Neuronal stem cell (in vitro differentiated cells): Measurements from ENCODE around the gene ZMYM2.

Experiments
- DNase-seq: peaks from one replicate; pipeline ENCODE4 v3.0.0-alpha.2; 2013; ENCODE audit warnings: low spot score
- H2AFZ ChIP-seq: one replicate; pipeline ENCODE4 v1.6.1; 2013; ENCODE audit warnings: mild to moderate bottlenecking, low read length, inconsistent platforms
- H2AK5ac ChIP-seq: 2 replicates; pipeline ENCODE4 v1.6.1; 2013; ENCODE audit warnings: low read depth, mild to moderate bottlenecking, inconsistent platforms, low read length, moderate library complexity, mixed read lengths
- H2BK120ac ChIP-seq: 2 replicates; pipeline ENCODE4 v1.6.1; 2013; ENCODE audit warnings: low read depth, mild to moderate bottlenecking, inconsistent platforms, low read length, moderate library complexity, mixed read lengths
- H2BK12ac ChIP-seq: one replicate; pipeline ENCODE4 v1.6.1; 2013; ENCODE audit warnings: low read length, inconsistent platforms
- H2BK15ac ChIP-seq: 2 replicates; pipeline ENCODE4 v1.6.1; 2013; ENCODE audit warnings: mild to moderate bottlenecking, low read length, inconsistent platforms, mixed read lengths
- H2BK5ac ChIP-seq: one replicate; pipeline ENCODE4 v1.6.1; 2013; ENCODE audit warnings: inconsistent platforms, mild to moderate bottlenecking, low read length, moderate library complexity
- H3K14ac ChIP-seq: one replicate; pipeline ENCODE4 v1.6.1; 2013; ENCODE audit warnings: low read length, inconsistent platforms
- H3K18ac ChIP-seq: 2 replicates; pipeline ENCODE4 v1.6.1; 2013; ENCODE audit warnings: low read length, inconsistent platforms
- H3K23ac ChIP-seq: 2 replicates; pipeline ENCODE4 v1.6.1; 2013; ENCODE audit warnings: low read depth, mild to moderate bottlenecking, mixed read lengths, low read length, inconsistent platforms; ENCODE audit not compliant: poor library complexity
- H3K27ac ChIP-seq: replicated peaks from 3 replicates; pipeline ENCODE4 v1.5.1; 2013; ENCODE audit warnings: low read length, inconsistent platforms
- H3K27me3 ChIP-seq, 3 experiments: 2 replicates each; pipeline ENCODE4 v1.6.1; 2013; ENCODE audit warnings: low read length in 3 of 3, mild to moderate bottlenecking in 2 of 3, inconsistent platforms in 1 of 3, low read depth in 1 of 3, mixed read lengths in 1 of 3, moderate library complexity in 1 of 3; ENCODE audit not compliant: control insufficient read depth in 3 of 3, insufficient read depth in 3 of 3
- H3K36me3 ChIP-seq, 2 donors: replicated peaks in 1 of 2; 2 replicates each; pipeline ENCODE4 v1.6.1; 2013; ENCODE audit warnings: low read length in 2 of 2; ENCODE audit not compliant: control insufficient read depth in 2 of 2, insufficient read depth in 2 of 2
- H3K4ac ChIP-seq: 2 replicates; pipeline ENCODE4 v1.6.1; 2013; ENCODE audit warnings: inconsistent platforms, mild to moderate bottlenecking, low read length, moderate library complexity
- H3K4me1 ChIP-seq, 2 donors: 1 replicate in 1 of 2; 2 replicates in 1 of 2; pipeline ENCODE4 v1.6.1; 2013; ENCODE audit warnings: low read length in 2 of 2, low read depth in 1 of 2; ENCODE audit not compliant: control insufficient read depth in 2 of 2, insufficient read depth in 1 of 2
- H3K4me2 ChIP-seq: one replicate; pipeline ENCODE4 v1.6.1; 2013; ENCODE audit warnings: mild to moderate bottlenecking, low read length, inconsistent platforms; ENCODE audit not compliant: insufficient read depth, poor library complexity, severe bottlenecking
- H3K4me3 ChIP-seq, 2 donors: 2 replicates each; pipeline ENCODE4 v1.5.1; 2013; ENCODE audit warnings: low read length in 2 of 2, mild to moderate bottlenecking in 2 of 2, inconsistent platforms in 1 of 2, moderate library complexity in 1 of 2
- H3K79me1 ChIP-seq: one replicate; pipeline ENCODE4 v1.6.1; 2013; ENCODE audit warnings: low read depth, mild to moderate bottlenecking, inconsistent platforms, low read length, moderate library complexity
- H3K9ac ChIP-seq: one replicate; pipeline ENCODE4 v1.6.1; 2013; ENCODE audit warnings: mild to moderate bottlenecking, low read depth, low read length, inconsistent platforms; ENCODE audit not compliant: poor library complexity
- H3K9me3 ChIP-seq, 2 donors: replicated peaks in 1 of 2; 2 replicates each; pipeline versions ENCODE3 to v1.6.1; 2013; ENCODE audit warnings: low read length in 2 of 2, mild to moderate bottlenecking in 2 of 2, inconsistent platforms in 1 of 2, low read depth in 1 of 2, mixed read lengths in 1 of 2, moderate library complexity in 1 of 2; ENCODE audit not compliant: control insufficient read depth in 2 of 2, insufficient read depth in 1 of 2
- H4K8ac ChIP-seq: one replicate; pipeline ENCODE4 v1.6.1; 2013; ENCODE audit warnings: low read depth, mild to moderate bottlenecking, inconsistent platforms, low read length, moderate library complexity
- H4K91ac ChIP-seq: one replicate; pipeline ENCODE4 v1.6.1; 2013; ENCODE audit warnings: low read length, low read depth, mild to moderate bottlenecking, inconsistent platforms; ENCODE audit not compliant: poor library complexity
- WGBS, 2 donors: extraction: QIAGEN DNeasy Blood & Tissue Kit; methylation state at CpG; one replicate each; pipeline ENCODE4 v1.1.7; 2013; ENCODE audit warnings: missing lambda C conversion rate in 2 of 2, mixed read lengths in 1 of 2; ENCODE audit not compliant: insufficient read length in 2 of 2, insufficient replicate concordance in 1 of 2; ENCODE audit errors: extremely low coverage in 2 of 2; 5-methylcytosine and 5-hydroxymethylcytosine counted together

The ZMYM2 gene

GRCh38 chr13:20054586-20054985 lies 96.1 kb downstream of the ZMYM2 start:
- H3K36me3 ChIP-seq, result peaks cover 13 to 94% of the 10 kb centered on the region in 2 donors
- H3K79me1 ChIP-seq, result no peaks in the 10 kb centered on the region
- no peak overlapping the region for H2BK5ac ChIP-seq
- H2BK120ac ChIP-seq, result no peak overlapping the region
- no peaks in the 10 kb centered on the region for H3K4me1 ChIP-seq
- H4K8ac ChIP-seq, result no peak overlapping the region
- no peak overlapping the region for H3K4ac ChIP-seq
- no peak overlapping the region for H2BK15ac ChIP-seq
- no peak overlapping the region for H3K4me2 ChIP-seq
- no peak overlapping the region for H2BK12ac ChIP-seq
- no peak overlapping the region for H3K9ac ChIP-seq
- no peak overlapping the region for H4K91ac ChIP-seq
- no peak overlapping the region for H2AK5ac ChIP-seq
- no peak overlapping the region for H3K14ac ChIP-seq
- WGBS, 2 donors, result no CpG with 5 or more reads among the region's 2 CpGs
- no peak overlapping the region for H3K18ac ChIP-seq
- H2AFZ ChIP-seq, result no peak overlapping the region
- no peaks in the 10 kb centered on the region for H3K27me3 ChIP-seq
- no peak for DNase-seq
- H3K27ac ChIP-seq, result no peak overlapping the region
- no peak overlapping the region for H3K23ac ChIP-seq
- H3K4me3 ChIP-seq, result no peak overlapping the region
- no peaks in the 10 kb centered on the region for H3K9me3 ChIP-seq

GRCh38 chr13:20057214-20057613 lies 98.7 kb downstream of the ZMYM2 start:
- Histone ChIP-seq H3K4ac (no peak overlapping the region), H3K79me1 (no peaks in the 10 kb centered on the region), H3K23ac (no peak overlapping the region), H2BK12ac (no peak overlapping the region), H3K4me3 (no peak overlapping the region), H4K8ac (no peak overlapping the region), H3K27me3 (no peaks in the 10 kb centered on the region), H3K4me2 (no peak overlapping the region), H3K9me3 (no peaks in the 10 kb centered on the region), H2BK5ac (no peak overlapping the region), H2AFZ (no peak overlapping the region), H3K18ac (no peak overlapping the region), H3K14ac (no peak overlapping the region), H4K91ac (no peak overlapping the region), H3K9ac (no peak overlapping the region), H2BK120ac (no peak overlapping the region), H2BK15ac (no peak overlapping the region), H3K36me3 (peaks cover 26 to 92% of the 10 kb centered on the region in 2 donors), H2AK5ac (no peak overlapping the region), H3K4me1 (no peaks in the 10 kb centered on the region), H3K27ac (no peak overlapping the region)
- no CpG with 5 or more reads among the region's 7 CpGs for WGBS, 2 donors
- no peak for DNase-seq

GRCh38 chr13:20057963-20058362 lies 99.4 kb downstream of the ZMYM2 start:
- H3K4me2 ChIP-seq, result no peak overlapping the region
- no peak overlapping the region for H2BK120ac ChIP-seq
- no peak overlapping the region for H2BK5ac ChIP-seq
- no peaks in the 10 kb centered on the region for H3K4me1 ChIP-seq
- no peak overlapping the region for H4K91ac ChIP-seq
- H2BK15ac ChIP-seq, result no peak overlapping the region
- no peak overlapping the region for H3K27ac ChIP-seq
- H3K23ac ChIP-seq, result no peak overlapping the region
- no peaks in the 10 kb centered on the region for H3K9me3 ChIP-seq
- H3K14ac ChIP-seq, result no peak overlapping the region
- DNase-seq, result no peak
- peaks cover 26 to 92% of the 10 kb centered on the region in 2 donors for H3K36me3 ChIP-seq
- H3K4me3 ChIP-seq, result no peak overlapping the region
- WGBS, 2 donors, result no CpG with 5 or more reads among the region's 1 CpG
- no peak overlapping the region for H3K18ac ChIP-seq
- H2AFZ ChIP-seq, result no peak overlapping the region
- no peak overlapping the region for H2AK5ac ChIP-seq
- no peak overlapping the region for H3K9ac ChIP-seq
- H4K8ac ChIP-seq, result no peak overlapping the region
- no peaks in the 10 kb centered on the region for H3K79me1 ChIP-seq
- H3K27me3 ChIP-seq, result no peaks in the 10 kb centered on the region
- no peak overlapping the region for H2BK12ac ChIP-seq
- H3K4ac ChIP-seq, result no peak overlapping the region

GRCh38 chr13:20058476-20058875 lies 99.9 kb downstream of the ZMYM2 start:
- Histone ChIP-seq H3K9me3 (no peaks in the 10 kb centered on the region), H3K27ac (no peak overlapping the region), H3K4ac (no peak overlapping the region), H4K8ac (no peak overlapping the region), H2AFZ (no peak overlapping the region), H3K79me1 (no peaks in the 10 kb centered on the region), H3K4me2 (no peak overlapping the region), H3K14ac (no peak overlapping the region), H3K36me3 (peaks cover 26 to 91% of the 10 kb centered on the region in 2 donors), H3K18ac (no peak overlapping the region), H3K4me3 (no peak overlapping the region), H3K27me3 (no peaks in the 10 kb centered on the region), H2BK5ac (no peak overlapping the region), H3K23ac (no peak overlapping the region), H2BK120ac (no peak overlapping the region), H3K9ac (no peak overlapping the region), H2BK12ac (no peak overlapping the region), H4K91ac (no peak overlapping the region), H2BK15ac (no peak overlapping the region), H2AK5ac (no peak overlapping the region), H3K4me1 (no peaks in the 10 kb centered on the region)
- no peak for DNase-seq
- no CpG with 5 or more reads among the region's 1 CpG for WGBS, 2 donors
